ENCODE results near the gene ACTR1B.
"Not testable (repeated sequence)": the region's sequence is repeated elsewhere in the genome, so short reads cannot be mapped to it uniquely, and the experiment has no call there.

Gene ACTR1B

GRCh38 chr2:97658691-97659157, 5.1 kb downstream of the ACTR1B start:
- DNase-seq (ENCODE audit: low spot score), result no peak

GRCh38 chr2:97657986-97658690, 5.7 kb downstream of the ACTR1B start:
- no peak for DNase-seq (ENCODE audit: low spot score)

GRCh38 chr2:97656905-97657587, 6.8 kb downstream of the ACTR1B start:
- no peak for DNase-seq (ENCODE audit: low spot score)

DNA sequence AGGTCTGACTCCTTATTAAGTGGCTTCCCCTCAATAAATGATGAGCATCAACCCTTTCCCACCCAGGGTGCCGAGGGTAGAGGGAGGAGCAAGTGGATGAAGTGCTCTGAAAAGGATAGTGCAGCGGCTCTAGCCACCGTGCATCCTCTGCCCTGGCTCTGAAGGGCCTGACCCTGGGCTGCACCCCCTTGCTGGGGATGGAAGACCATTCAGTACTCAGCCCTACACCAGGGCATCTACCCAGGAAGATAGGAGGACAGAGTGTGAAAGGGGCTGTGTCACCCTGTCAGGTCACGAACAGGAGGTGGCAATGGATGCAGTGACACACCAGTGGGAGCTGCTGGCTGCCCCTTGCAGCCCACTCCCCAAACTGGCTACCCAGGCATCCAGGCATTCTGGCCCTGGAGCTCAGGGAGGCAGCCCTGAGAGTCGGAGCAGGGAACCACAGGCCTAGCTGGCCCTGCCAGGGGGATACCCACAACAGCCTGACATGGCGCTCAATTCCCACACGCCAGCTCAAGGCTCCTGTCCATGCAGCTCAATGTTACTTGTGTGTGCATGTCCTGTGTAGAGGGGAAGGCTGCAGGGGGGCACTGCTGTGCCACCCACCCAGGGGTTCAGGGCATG, 7.6 kb downstream of the ACTR1B start:
- DNase-seq (ENCODE audit: low spot score), result no peak

DNA sequence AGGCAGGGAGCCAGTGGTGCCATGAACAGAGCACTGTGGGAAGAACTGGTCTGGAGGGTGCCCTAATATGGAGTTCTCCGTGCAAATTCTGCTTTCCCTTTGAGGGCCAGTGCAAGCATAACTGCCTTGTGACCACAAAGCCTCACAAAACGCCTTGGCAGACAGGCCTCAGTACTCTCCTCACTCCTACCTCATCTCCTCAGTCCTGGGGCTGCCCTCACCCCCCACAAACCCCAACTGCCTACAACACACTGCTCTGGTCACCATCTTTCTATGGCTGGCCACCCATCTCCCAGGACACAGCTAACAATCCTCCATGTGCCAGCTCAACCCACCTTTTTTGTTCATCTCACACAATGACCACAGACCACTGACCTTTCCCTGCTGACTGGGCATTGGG, 9.1 kb downstream of the ACTR1B start:
- no peak for DNase-seq (ENCODE audit: low spot score)

DNA sequence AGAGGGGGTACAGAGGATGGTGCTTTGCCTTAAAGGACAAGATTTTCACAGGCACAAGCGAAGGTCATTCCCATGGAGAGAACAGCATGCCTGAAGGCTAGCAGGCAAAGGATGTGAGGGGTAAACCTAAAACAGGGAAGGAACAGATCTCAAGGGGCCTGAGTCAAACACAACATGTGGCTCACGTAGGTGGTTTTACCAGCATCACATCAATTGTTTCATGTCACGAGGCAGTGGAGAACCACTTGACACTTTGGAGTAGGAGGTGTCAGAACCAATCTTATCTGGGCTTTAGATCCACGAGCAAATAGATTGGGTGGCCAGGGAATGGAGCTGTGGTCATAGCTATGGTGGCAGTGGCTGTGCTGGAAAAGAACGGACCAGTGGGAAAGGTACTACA, 9.5 kb downstream of the ACTR1B start:
- no peak for DNase-seq (ENCODE audit: low spot score)

- DNase-seq (ENCODE audit: low spot score), result no peak
Observed at GRCh38 chr2:97653874-97654273, 10.0 kb downstream of the ACTR1B start.

DNA sequence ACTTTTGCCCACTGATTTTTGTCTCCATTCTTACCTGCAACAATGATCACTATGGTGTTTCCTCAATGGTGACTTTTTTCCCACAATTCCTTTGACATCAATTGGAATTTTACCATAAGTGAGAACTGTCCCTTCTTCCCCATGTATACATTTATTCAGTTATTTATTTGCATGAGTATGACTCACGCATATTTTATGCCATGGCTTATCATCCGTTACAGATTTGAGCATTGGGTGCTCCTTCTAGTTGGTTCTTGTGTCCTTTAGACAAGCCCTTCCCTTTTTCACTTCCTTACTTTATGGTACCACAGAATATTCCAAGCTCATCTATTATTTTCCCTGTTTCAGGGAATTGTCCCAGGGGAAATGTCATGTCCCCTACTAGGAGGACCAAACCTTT, 10.4 kb downstream of the ACTR1B start:
- DNase-seq (ENCODE audit: low spot score), result no peak

- no peak for DNase-seq (ENCODE audit: low spot score)
Observed at GRCh38 chr2:97651114-97651513, 12.7 kb downstream of the ACTR1B start.

- DNase-seq (ENCODE audit: low spot score), result no peak
Observed at GRCh38 chr2:97646977-97647376, 16.9 kb downstream of the ACTR1B start.

DNA sequence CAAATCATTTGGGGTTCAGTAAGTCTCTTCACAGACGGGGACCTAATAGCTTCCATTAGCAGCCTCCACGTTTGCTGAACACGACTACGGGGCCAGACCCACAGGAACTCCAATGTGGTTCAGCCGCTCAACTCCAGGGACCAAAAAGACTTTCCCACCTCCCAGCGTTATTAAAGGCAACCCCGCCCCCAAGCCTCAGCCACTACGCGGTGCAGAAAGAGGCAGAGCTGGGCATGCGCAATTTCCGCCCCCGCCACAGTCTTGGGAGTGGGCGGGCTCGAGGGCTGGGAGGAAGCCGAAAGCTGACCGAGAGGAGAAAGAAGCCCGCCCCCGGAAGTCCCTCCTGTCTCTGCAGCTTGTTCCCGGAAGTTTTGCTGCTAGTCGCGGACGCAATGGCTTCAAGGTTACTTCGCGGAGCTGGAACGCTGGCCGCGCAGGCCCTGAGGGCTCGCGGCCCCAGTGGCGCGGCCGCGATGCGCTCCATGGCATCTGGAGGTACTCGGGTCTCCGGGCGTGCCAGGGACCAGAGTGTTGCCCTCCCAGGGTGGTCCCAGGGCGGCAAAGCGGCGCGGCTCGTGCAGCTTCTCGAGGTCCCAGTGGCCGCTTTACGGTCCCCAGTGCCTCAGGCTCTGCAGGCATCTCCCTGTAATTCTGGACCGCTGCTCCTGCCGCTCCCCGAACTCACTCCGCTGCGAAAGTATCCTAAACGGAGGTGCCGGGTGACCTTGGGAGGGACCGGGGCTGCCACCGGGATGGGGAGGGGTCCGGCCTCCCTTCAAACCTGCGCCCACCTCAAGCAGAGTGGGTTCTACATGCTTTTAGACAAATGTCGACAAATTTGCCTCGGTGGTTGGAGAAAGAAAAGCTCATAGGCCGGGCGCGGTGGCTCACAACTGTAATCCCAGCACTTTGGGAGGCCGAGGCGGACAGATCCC, 17.9 kb downstream of the ACTR1B start, which contains the start of gene COX5B:
Gene COX5B, plus strand, starts transcription at position 368 of the 935 bp plus-strand sequence. Its CDS starts 25 bp downstream, at position 393.
- DNase-seq (ENCODE audit: low spot score), result peak; percentile 98

DNA sequence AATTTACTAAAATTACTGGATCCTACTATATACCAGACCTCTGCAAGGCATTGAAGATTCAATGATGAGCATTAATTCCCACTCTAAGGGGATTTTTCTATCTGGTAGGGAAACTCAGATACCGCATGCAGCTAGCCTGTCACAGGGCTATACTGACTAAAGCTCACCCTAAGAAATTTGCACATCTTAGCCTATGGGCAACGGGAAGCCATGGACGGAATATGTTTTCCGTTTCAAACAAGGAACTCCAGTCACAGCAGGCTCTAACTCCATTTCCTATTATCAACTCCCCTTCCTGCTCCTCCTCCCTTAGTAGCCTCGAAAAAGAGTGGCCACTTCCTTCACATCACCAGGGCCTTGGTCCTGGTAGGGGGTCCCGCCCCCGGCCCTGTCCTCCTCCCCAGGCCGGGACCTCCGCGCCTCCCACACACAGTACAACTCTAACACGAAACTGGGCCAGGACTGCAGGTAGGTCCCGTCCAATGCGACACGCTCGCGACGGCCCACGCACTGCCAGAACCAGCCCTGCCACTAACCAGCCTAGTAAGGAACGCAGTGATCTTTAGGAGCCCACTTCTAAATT, 18.6 kb downstream of the ACTR1B start:
- DNase-seq (ENCODE audit: low spot score), result no peak

GRCh38 chr2:97644023-97644717, 19.7 kb downstream of the ACTR1B start:
- DNase-seq (ENCODE audit: low spot score), result no peak

- not testable (repeated sequence) for DNase-seq (ENCODE audit: low spot score)
Observed at GRCh38 chr2:97626049-97626430, 37.8 kb downstream of the ACTR1B start.

GRCh38 chr2:97625354-97626048, 38.3 kb downstream of the ACTR1B start:
- DNase-seq (ENCODE audit: low spot score), result not testable (repeated sequence)

GRCh38 chr2:97622976-97623375, 40.9 kb downstream of the ACTR1B start:
- peak; percentile 25 for DNase-seq (ENCODE audit: low spot score)

DNA sequence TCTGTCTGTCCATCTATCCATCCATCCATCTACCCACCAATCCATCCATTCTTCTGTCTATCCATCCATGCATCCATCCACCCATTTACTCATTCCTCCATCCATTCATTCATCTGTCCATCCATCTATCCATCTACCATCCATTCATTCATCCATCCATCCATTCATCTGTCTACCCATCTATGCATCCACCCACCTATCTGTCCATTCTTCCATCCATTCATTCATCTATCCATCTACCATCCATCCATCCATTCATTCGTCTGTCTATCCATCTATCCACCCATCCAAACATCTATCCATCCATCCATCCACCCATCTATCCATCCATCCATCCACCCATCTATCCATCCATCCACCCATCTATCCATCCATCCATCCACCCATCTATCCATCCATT, 43.4 kb downstream of the ACTR1B start:
- not testable (repeated sequence) for DNase-seq (ENCODE audit: low spot score)

GRCh38 chr2:97618939-97619827, 44.7 kb downstream of the ACTR1B start:
- not testable (repeated sequence) for DNase-seq (ENCODE audit: low spot score)

GRCh38 chr2:97617911-97618310, 45.9 kb downstream of the ACTR1B start:
- DNase-seq (ENCODE audit: low spot score), result no peak

Data from ecto neural progenitor cell (in vitro differentiated cells).